Left hindlimb (tissue), 1 donor: ENCODE data around the gene CNGA4.
"Not testable (repeated sequence)": the region's sequence is repeated elsewhere in the genome, so short reads cannot be mapped to it uniquely, and the experiment has no call there.

Experiments
- DNase-seq: peaks from one replicate; pipeline ENCODE4 v3.0.0-alpha.2; 2018

The CNGA4 gene

GRCh38 chr11:6269994-6270393 is 31.1 kb downstream of the CNGA4 start:
- no peak for DNase-seq

- DNase-seq = no peak
These were observed 31.8 kb downstream of the CNGA4 start for GRCh38 chr11:6270584-6271246.

- DNase-seq = no peak
These were observed 32.7 kb downstream of the CNGA4 start for GRCh38 chr11:6271598-6271997.

GRCh38 chr11:6273188-6273587 is 34.3 kb downstream of the CNGA4 start:
- DNase-seq = no peak

GRCh38 chr11:6280809-6281208 is 41.9 kb downstream of the CNGA4 start:
- not testable (repeated sequence) for DNase-seq

GRCh38 chr11:6283453-6284023 is 44.6 kb downstream of the CNGA4 start:
- DNase-seq = no peak

- DNase-seq = no peak
These were observed 45.4 kb downstream of the CNGA4 start for GRCh38 chr11:6284250-6284649.

GRCh38 chr11:6285019-6285418 is 46.1 kb downstream of the CNGA4 start:
- DNase-seq = no peak
